WTC11 (cell line): ENCODE measurements around the gene RGPD6. TPM values are rescaled to one million over a fixed set of nuclear protein-coding genes. Genes with fewer than 3 reads are reported as not detected.
"Not testable (repeated sequence)": the region's sequence is repeated elsewhere in the genome, so short reads cannot be mapped to it uniquely, and the experiment has no call there.

Experiments used
- ATAC-seq: fragments of 200-7000 bp; cut with Tn5 transposase; 2 replicates; pipeline ENCODE4 v1.10.0; 2021; ENCODE audit warnings: mild to moderate bottlenecking, moderate library complexity
- CTCF ChIA-PET: fragments of 300-600 bp; sonication (Branson Sonifier 250); formaldehyde crosslinking; loops from one replicate; lab custom pipeline; 2021; ENCODE audit warnings: antibody characterized with exemption; lab: Charles Lee
- POLR2A ChIA-PET: fragments of 350-600 bp; sonication (Branson Sonifier 250); formaldehyde crosslinking; loops from one replicate; lab custom pipeline; 2021; ENCODE audit warnings: antibody characterized with exemption; lab: Charles Lee
- DNase-seq: peaks from one replicate; pipeline ENCODE4 v3.0.0; 2021; ENCODE audit warnings: low spot score
- H3K27ac Mint-ChIP-seq: 2 replicates; pipeline ENCODE4 v1.8.0; 2021; ENCODE audit warnings: mixed read lengths
- H3K27me3 Mint-ChIP-seq: 2 replicates; pipeline ENCODE4 v1.8.0; 2021; ENCODE audit warnings: low read depth, mild to moderate bottlenecking, moderate library complexity, mixed read lengths
- H3K36me3 Mint-ChIP-seq: 2 replicates; pipeline ENCODE4 v1.8.0; 2021; ENCODE audit warnings: mixed read lengths
- H3K4me1 Mint-ChIP-seq: 2 replicates; pipeline ENCODE4 v1.8.0; 2022; ENCODE audit warnings: mixed read lengths
- H3K4me3 Mint-ChIP-seq: 2 replicates; pipeline ENCODE4 v1.8.0; 2021; ENCODE audit warnings: mild to moderate bottlenecking, moderate library complexity, mixed read lengths
- H3K9me3 Mint-ChIP-seq: 2 replicates; pipeline ENCODE4 v1.8.0; 2021; ENCODE audit warnings: mixed read lengths
- total RNA-seq: library from RNA; stranded (reverse); gene quantifications from 3 replicates; pipeline ENCODE4 v1.2.3, GENCODE V29; 2021

Gene RGPD6
- total RNA-seq, 1 experiment from 2014 or later, result 12.5 TPM

DNA sequence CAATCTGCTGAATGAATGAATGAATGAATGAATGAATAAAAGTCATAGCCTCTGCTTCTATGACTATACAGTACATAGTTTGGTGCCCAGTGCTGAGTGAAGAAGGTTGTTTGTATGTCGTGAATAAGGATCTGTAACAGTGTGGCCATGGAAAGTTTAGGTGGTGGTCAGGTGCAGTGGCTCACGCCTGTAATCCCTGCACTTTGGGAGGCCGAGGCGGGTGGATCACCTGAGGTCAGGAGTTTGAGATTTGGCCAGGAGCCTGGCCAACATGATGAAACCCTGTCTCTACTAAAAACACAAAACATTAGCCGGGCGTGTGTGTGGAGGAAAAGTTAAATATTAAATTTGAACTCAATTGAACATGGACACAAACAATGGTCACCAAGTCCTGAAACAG is 100.1 kb downstream of the RGPD6 start:
- H3K36me3 Mint-ChIP-seq, ATAC-seq, H3K4me3 Mint-ChIP-seq, H3K27ac Mint-ChIP-seq, H3K27me3 Mint-ChIP-seq, DNase-seq, POLR2A ChIA-PET, H3K4me1 Mint-ChIP-seq, H3K9me3 Mint-ChIP-seq, CTCF ChIA-PET: not testable (repeated sequence)

DNA sequence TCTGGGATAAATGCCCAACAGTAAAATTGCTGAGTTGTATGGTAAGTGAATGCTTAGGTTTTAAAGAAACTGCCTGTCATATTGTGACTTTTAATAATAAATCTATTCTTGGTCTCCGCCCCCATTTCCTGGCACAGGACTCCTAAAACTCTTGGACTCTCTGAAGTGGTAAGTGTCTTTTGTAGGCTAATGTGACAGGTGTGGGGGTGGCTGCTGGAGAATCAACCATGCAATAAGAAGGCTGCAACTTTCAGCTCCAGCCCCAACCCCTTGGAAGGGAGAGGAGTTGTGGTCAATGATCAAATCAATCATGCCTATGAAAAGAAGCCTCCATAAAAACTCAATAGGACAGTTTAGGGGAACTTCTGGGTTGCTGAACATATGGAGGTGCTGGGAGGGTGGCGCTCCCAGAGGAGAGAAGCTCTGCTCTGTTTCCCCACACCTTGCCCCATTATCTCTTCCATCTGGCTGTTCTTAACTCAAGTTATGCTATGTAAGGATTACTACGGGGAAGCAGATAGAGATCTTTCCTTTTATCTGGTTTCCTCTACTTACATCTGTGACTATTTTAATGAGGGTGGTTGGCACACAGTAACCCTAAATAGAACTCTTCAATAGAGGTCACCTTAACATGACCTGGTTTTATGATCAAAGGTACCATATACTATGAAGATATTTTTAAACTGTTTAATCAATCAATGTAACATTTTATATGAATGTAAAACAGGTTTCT is 101.2 kb downstream of the RGPD6 start:
- H3K36me3 Mint-ChIP-seq, POLR2A ChIA-PET, H3K27ac Mint-ChIP-seq, DNase-seq, H3K4me3 Mint-ChIP-seq, H3K9me3 Mint-ChIP-seq, ATAC-seq, H3K27me3 Mint-ChIP-seq, H3K4me1 Mint-ChIP-seq, CTCF ChIA-PET: not testable (repeated sequence)

- H3K36me3 Mint-ChIP-seq, H3K27me3 Mint-ChIP-seq, H3K27ac Mint-ChIP-seq, H3K4me1 Mint-ChIP-seq, CTCF ChIA-PET, ATAC-seq, H3K4me3 Mint-ChIP-seq, DNase-seq, POLR2A ChIA-PET, H3K9me3 Mint-ChIP-seq: not testable (repeated sequence)
Observed at GRCh38 chr2:110474898-110475297, 102.1 kb downstream of the RGPD6 start.

GRCh38 chr2:110473059-110473358 is 104.0 kb downstream of the RGPD6 start:
- H3K27ac Mint-ChIP-seq, CTCF ChIA-PET, H3K4me1 Mint-ChIP-seq, H3K9me3 Mint-ChIP-seq, POLR2A ChIA-PET, DNase-seq, H3K27me3 Mint-ChIP-seq, H3K36me3 Mint-ChIP-seq, H3K4me3 Mint-ChIP-seq: not testable (repeated sequence)
- peak; percentile 21 for ATAC-seq

DNA sequence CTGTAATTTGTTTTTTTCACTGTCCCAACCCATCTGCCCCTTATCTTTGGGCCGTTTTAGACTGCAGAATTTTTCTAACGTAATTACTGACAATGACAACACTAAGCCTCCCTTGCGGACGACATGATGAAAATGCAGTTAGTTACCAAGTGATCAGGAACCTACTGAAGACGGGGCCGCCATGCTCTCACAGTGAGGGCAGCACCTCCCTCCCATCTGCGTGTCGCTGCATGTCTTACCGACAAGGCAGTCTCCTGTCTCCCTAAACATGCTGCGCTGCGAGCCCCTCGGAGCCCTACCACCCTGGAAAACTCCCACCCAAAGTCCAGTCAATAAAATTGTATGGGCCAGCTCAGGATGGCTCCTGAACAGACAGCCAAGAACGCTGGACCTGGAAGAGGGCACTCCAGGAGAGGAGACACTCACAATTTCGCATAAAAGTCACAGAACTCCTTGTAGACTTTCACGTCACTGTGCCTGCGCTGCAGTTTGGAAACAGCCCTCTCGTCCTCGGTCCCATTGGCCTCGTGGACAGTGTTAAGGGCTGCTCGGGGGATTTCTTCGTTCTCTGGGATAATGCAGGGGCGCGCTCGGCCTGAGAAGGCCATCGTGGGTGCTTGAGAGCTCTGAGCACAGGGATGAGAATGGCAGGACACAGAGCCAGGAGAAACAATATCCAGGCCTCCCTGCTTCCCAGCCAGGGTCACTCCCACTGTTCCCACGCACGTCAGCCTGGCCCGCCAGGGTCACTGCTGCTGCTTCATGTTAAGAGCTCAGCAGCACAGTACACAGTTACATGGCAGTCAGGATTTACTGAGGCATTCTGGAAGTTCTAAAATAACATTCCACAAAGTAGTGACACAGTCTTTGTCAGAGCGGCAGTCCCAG is 104.6 kb downstream of the RGPD6 start, which contains the start of gene LIMS4:
Gene LIMS4, minus strand, starts transcription at position 646 of the 888 bp plus-strand sequence. Its CDS starts 38 bp downstream, at position 608.
- DNase-seq, CTCF ChIA-PET, H3K36me3 Mint-ChIP-seq, H3K4me3 Mint-ChIP-seq, H3K9me3 Mint-ChIP-seq, H3K27ac Mint-ChIP-seq, H3K27me3 Mint-ChIP-seq, POLR2A ChIA-PET, H3K4me1 Mint-ChIP-seq: not testable (repeated sequence)
- peak; percentile 41 for ATAC-seq

DNA sequence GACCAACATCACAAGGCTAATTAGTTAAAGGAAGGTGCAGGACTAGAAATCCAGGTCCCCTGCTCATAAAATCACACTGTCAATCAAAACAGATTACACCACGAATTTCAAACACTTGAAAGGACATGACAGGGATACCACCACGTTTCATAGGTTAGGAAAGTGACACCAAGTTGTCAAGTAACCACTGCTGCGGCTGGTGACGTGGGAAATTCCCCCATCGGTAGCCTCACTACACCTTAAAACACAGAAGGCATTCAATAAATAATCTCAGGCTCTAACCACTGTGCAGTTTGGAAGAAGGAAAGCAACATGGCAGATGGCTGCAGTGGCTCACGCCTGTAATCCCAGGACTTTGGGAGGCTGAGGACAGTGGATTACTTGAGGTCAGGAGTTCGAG is 108.1 kb downstream of the RGPD6 start:
- H3K9me3 Mint-ChIP-seq, H3K4me1 Mint-ChIP-seq, H3K36me3 Mint-ChIP-seq, H3K27me3 Mint-ChIP-seq, CTCF ChIA-PET, POLR2A ChIA-PET, H3K4me3 Mint-ChIP-seq, ATAC-seq, DNase-seq, H3K27ac Mint-ChIP-seq: not testable (repeated sequence)

GRCh38 chr2:110465312-110465711 is 111.7 kb downstream of the RGPD6 start:
- POLR2A ChIA-PET, H3K36me3 Mint-ChIP-seq: not testable (repeated sequence)

More at GRCh38 chr2:110465312-110465711, 111.7 kb downstream of the RGPD6 start:
- DNase-seq, H3K4me3 Mint-ChIP-seq, CTCF ChIA-PET, H3K4me1 Mint-ChIP-seq, H3K9me3 Mint-ChIP-seq, H3K27me3 Mint-ChIP-seq, H3K27ac Mint-ChIP-seq: not testable (repeated sequence)
- ATAC-seq, result peak; percentile 81

Other genes starting within 250 kb of the RGPD6 start
- 1.1 TPM in 2 of 3 replicates, not detected in the other for gene LIMS4, start 104.4 kb downstream of the RGPD6 start, total RNA-seq
- 115 to 118 TPM (median 116 TPM) in 3 replicates for gene BUB1, start 100.8 kb upstream of the RGPD6 start, total RNA-seq
- gene ACOXL, start 155.4 kb upstream of the RGPD6 start, total RNA-seq, result 14.6 to 15.8 TPM (median 14.9 TPM) in 3 replicates